Esophagus mucosa (tissue), 1 donor: ENCODE results near the gene CBX4. TPM values are rescaled to one million over a fixed set of nuclear protein-coding genes. Genes with fewer than 3 reads are reported as not detected.

ENCODE experiments used
- ATAC-seq: fragments of 200-7000 bp; cut with Tn5 transposase; one replicate; pipeline ENCODE4 v1.9.1; 2020
- total RNA-seq: library from RNA; stranded (reverse); gene quantifications from one replicate; pipeline ENCODE4 v1.2.4, GENCODE V29; 2023
- donor health status: DM: yes; HTN: yes; CAD: no.

The CBX4 gene
- 25.2 TPM for total RNA-seq

DNA sequence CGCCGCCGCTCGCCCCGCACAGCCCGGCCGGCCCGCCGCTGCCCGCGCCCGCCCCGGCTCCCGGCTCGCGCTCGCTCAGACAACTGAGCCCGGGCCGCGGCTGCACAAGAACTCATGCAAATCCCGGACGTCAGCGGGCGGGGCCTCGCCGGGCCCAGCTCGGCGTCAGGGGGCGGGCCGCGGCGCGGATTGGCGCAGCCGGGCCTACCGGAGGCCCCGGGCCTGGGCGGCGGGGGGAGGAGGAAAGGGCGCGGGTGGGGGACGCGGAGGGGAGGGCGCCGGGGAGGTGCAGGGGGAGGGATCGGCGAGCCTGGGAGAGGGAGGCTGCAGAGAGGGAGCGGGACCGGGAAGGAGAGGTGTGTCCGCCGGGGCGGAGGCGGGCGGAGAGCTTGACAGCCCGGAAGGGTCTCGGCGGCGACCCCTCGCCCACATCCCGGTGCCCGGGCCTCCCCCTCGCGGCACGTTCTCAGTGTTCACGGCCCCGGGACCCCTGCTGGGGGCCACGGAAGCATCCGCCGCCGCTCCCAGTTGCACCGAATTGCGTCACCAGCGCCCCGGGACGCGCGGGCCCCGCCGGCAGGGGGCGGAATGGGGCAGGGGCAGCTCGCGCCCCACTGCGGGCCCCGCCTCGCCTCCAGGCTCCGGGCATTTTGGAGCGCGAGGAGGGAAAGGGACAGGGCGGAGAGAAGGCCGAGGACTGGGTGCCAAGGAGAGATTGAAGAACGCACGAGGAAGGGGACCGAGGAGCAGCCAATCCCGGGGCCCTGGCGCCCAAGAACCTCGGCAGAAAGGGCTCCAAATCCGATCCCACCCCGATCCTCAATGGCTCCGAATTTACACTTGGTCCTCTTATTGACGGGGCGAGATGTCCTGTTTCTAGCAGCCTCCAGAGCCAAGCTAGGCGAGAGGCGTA lies at the start of gene CBX4:
Gene CBX4 (minus strand): TSS at position 85 of the 913 bp plus-strand sequence. CDS start 189 bp downstream, outside the sequence.
- peak; percentile 74 for ATAC-seq

DNA sequence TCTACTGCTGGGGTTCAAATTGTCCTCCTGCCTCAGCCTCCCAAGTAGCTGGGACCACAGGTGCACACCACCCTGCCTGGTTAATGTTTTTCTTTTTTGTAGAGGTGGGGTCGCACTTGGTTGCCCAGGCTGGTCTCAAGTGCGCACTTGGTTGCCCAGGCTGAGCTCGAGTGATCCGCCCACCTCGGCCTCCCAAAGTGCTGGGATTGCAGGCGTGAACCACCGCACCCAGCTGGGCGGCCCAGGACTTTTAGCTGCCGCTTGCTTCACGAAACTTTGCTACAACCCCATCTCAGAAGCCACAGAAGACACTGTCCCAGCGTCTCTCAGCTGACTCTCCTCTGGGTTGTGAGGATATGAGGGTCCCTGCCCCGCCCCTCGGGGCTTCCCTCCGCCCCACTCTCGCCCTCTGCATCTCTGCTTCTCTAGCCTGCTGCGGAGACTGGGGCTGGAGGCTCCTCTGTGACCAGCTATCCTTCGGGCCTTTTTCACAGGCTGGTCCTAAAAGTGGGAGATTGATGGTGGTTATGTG lies 48.8 kb upstream of the CBX4 start:
- no peak for ATAC-seq

DNA sequence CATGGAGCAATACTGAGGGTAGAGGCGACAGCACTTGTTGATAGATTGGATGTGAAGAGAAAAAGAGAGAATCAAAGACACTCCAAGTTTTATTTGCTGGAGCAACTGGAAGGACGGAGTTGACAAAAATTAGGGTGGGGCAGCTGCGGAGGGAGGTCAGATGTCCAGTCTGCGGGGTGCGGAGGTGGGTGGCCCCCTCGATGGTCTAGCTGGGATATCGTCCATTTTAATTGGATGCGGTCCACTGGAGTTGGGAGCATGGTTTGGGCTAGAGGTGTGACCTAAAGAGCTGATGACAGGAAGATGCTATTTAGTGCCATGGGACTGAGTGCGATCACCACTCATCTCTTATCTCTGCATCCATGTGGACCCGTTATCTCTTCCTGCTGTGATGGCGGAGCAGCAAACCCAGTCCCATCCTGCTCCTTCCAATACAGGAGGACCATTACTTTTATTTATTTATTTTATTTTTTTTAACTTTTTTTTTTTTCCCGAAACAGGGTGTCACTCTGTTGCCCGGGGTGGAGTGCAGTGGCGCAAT lies 48.3 kb upstream of the CBX4 start:
- no peak for ATAC-seq

DNA sequence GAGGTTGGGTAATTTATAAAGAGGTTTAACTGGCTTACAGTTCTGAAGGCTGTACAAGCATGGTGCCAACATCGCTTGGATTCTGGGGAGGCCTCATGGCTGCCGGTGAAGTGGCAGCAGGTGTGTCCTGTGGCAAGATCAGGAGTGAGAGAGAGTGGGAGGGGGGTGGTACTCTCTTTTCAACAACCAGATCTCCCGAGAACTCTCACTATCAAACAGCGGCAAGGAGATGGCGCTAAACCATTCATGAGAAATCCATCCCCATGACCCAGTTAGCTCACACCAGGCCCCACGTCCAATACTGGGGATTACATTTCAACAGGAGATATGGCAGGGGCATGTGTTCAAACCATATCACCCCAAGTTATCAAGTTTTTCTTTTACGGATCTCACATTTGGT lies 44.0 kb upstream of the CBX4 start:
- ATAC-seq, result no peak

DNA sequence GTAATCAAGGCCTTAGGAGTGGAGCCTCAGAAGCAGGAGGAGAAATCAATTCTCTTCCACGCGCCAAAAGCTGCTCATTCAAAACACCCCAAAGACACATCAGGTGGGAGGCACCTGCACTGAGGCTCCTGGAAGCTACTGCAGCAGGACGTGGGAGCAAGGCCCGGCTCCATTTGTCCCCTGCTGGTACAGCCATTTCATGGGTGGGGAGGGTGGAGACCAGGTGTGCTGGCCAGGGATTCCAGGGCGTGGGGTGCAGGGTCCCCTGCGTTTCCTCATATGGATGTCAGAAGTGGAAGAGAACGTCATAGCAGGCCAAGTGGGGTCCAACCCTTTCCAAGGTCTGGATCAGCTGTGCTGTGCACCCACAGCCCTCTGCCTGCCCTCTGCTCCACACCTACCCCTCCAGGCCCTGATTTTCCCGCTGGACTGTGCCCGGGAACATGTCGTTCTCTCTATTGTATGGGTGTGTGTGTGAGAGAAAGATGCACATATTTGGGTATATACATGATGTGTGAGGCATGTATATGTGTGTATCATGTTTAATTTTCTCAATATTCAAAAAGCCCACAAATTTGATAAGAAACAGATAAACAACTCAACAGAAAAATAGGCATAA lies 39.2 kb upstream of the CBX4 start:
- no peak for ATAC-seq

DNA sequence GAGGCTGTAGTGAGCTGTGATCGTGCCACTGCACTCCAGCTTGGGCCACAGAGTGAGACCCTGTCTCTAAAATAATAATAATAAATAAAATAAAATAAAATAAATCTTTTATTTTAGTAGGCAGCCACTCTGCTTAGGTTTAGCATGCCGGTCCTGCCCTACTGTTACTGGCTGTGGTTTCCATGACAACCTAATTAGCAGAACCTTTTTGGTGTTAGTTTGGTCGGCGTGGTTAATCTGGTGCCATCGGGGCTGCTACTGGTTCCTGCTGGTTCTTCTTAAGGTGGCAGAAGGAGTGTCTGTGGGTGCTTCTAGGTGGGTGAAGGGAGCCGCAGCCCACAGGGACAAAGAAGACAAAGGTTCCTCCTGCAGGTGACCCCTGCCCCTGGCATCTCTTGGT lies 37.8 kb upstream of the CBX4 start:
- no peak for ATAC-seq

DNA sequence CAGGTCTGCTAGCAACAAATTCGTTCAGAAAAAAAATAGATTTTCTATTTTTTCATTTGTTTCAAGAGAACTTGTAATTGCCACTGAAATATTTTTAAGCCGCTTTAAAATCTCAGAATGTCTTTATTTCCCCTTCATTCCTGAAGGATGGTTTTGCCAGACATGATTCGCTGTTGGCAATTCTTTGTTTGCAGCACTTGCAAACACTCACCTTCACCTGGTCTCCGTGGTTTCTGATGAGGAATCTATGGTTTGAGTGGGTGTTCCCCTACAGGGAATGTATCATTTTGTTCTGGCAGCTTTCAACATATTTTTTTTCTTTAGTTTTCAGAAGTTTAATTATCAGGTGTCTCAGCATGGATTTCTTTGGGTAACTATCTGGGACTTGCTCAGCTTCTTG lies 36.3 kb upstream of the CBX4 start:
- ATAC-seq, result no peak

DNA sequence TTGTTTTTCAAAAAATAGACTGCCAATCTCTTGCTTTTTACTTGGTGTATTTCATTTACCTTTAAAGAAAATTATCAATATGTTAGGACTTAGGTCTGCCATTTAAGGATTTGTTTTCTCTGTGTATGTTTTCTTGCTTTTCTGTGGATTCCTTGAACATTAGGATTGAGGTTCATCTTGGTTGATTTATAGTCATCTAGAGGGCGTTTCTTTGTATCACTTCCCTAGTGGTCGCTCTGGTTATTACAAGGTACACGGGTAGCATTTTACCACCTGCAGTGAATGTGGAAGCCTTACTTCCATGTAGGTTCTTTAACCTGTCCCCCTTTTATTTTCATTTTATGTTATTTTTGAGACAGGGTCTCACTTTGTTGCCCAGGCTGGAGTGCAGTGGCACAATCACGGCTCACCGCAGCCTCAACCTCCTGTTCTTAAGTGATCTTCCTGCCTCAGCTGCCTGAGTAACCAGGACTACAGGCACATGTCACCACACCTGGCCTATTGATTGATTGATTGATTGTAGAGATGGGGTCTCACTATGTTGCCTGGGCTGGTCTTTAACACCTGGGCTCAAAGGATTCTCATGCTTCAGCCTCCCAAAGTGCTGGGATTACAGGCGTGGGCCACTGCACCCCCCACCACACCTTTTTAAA lies 35.2 kb upstream of the CBX4 start:
- peak; percentile 50 for ATAC-seq

DNA sequence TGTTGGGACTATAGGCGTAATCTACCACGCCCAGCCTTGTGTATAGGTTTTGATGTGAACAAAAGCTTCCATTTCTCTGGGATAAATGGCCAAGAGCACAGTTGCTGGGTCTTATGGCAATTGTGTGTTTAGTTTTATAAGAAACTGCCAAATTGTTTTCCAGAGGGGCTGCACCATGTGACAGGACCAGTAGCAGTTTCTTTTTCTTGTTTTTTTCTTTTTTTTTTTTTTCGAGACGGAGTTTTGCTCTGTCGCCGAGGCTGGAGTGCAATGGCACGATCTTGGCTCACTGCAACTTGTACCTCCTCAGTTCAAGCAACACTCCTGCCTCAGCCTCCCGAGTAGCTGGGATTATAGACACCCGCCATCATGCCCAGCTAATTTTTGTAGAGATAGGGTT lies 34.3 kb upstream of the CBX4 start:
- ATAC-seq, result no peak

DNA sequence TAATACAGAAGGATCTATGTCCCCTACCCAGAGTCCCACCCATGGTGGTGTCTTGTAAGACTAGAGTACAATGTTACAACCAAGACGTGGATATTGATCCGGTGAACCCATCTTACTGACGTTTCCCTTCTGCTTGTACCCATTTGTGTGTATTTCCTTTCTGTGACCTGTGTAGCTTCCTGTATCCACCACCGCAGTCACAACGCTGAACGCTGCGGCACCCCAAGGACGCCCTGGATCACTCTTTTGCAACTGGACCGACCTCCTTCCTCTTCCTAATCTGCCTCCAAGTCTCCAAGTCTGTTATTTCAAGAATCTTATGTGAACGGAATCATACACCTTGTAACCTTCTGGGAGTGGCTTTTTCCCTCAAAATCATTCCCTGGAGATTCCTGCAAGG lies 33.5 kb upstream of the CBX4 start:
- ATAC-seq, result no peak

DNA sequence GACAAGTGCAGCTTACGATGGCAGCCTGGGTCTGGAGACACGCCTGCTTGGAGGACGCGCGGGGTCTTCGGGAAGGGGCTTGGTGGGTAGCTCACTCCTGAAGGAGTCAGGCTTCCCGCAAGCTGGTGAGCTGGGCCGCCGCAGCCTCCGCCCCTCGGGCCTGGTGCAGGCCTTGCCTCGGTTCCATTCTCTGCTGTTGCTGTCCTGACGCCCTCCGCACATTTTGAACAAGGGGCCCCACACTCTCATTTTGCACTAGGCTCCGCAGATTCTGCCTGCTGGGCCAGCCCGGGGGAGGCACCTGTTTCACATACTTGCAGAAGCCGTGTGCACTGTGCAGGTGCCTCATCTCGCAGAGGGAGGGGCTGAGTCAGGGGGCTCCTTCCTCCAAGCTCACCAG lies 31.9 kb upstream of the CBX4 start:
- peak; percentile 9 for ATAC-seq

DNA sequence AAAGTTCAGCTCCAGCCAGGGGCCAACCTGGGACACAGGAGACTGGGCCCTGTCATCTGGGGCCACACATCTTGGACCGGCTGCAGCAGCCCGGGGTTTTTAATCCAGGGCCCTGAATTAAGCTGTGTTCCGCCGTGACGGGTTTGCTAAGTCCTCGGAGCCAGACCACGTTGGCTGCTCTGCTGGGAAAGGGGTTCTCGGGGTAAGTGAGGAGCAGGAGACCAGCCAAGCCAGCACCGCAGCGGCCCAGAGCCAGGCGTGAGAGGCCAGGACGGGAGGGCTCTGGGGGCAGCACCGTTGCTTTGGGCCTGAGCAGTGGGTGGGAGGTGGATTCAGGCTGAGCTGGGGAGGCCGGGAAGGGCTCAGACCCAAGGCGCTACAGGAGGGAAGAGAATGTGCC lies 31.3 kb upstream of the CBX4 start:
- ATAC-seq, result no peak

DNA sequence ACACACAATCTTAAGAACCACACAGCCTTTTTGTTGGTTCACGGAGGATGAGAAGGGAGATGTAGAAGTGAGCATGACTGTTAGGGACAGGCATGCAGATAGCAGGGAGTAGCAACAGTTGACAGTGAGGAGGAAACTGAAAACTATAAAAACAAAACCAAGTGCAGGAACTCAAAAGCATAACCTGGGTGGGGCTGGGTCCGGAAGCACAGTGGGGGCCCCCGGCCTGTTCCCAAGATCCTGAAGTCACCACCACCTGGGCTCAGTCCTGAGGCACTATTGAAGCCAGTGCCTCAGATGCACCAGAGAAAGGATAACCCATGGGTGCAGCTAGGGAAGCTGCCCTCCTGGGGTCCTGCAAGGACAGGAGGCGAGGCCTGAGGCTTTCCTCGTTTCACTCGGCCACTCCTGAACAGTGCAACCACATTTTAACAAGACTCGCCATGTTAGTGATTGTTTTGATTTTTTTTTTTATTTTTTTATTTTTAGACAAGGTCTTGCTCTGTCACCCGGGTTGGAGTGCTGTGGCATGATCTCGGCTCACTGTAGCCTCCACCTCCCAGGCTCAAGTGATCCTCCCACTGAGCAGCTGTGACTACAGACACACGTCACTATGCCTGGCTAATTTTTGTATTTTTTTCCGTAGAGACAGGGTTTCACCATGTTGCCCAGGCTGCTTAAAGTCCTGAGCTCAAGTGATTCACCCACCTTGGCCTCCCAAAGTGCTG lies 27.7 kb upstream of the CBX4 start:
- ATAC-seq, result no peak

DNA sequence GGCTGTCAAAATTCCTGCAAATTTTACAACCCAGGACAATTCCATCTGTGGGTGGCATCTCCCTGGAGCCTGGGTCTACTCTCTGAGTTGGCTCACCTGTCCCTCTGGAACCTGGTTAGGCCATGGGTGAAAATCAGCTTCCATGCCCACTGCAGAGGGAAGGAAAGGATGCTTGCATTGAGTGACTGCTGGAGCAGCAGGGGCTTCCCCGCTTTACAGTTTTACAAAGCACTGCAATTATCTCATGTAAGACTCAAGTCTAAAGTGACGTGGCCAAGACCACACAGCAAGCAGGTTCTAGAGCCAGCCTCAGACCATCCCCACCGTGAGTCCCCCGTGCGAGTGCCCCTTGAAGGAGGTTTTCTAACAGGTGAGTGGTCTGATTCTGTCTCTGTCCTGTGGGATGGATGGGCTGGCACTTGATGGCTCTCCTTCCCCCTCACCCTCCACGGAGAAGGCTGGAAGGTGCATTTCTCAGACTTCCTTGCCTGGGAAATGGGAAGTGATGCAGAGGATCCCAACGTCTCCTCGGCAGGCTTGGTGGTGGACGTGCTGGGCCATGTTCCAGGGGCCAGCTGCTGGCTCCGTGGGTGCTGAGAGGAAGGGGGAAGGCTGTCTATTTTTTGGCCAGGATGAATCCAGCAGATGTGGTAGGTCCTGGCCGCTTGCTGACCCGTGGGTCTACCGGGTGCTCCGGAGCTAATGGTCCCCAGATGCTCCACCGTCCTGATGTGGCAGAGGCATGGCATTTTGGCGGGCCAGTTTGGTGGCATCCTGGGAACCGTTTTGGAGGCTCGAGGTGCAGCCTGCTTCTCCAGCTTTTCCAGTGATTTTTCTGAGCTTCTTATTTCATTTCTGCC lies 26.3 kb upstream of the CBX4 start:
- no peak for ATAC-seq

DNA sequence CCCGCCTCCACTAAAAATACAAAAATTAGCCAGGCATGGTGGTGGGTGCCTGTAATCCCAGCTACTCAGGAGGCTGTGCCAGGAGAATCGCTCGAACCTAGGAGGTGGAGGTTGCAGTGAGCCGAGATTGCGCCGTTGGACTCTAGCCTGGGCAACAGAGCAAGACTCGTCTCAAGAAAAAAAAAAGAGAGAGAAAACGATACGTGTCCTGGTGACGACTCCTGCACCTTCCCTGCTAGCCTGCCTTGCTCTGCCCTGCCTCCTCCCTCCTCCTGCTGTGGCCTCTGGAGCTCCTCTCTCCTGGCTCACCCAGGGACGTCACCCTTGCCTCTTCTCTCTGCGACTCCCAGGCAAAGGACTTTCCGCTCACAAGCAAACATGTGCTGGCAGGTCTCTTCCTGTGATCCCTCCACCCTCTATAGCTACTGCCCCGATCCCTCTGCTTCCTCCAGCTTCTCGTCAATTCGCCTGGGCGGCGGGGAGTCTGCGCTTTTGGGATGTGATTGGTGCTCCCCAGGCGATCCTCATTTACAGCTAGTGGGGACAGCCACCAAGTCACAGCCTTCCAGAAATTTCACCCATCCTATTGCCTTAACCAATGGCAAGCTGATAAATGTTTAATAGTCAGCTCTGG lies 25.5 kb upstream of the CBX4 start:
- ATAC-seq, result peak; percentile 43

DNA sequence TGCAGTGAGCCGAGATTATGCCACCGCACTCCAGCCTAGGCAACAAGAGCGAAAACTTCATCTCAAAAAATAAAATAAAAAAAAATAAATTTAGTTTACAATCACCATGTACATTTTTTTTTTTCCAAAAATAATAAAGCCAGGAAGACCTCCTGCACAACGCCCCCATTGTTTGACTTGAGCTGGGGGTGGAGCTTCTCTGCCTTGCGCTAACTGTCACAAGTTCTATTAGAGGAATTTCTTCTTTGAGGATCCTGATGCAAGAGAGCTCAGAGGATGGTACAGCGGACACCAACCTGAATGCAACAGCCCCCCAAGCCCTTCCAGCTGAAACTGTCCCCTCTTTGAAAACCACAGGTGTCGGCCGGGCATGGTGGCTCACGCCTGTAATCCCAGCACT lies 24.9 kb upstream of the CBX4 start:
- ATAC-seq, result no peak

DNA sequence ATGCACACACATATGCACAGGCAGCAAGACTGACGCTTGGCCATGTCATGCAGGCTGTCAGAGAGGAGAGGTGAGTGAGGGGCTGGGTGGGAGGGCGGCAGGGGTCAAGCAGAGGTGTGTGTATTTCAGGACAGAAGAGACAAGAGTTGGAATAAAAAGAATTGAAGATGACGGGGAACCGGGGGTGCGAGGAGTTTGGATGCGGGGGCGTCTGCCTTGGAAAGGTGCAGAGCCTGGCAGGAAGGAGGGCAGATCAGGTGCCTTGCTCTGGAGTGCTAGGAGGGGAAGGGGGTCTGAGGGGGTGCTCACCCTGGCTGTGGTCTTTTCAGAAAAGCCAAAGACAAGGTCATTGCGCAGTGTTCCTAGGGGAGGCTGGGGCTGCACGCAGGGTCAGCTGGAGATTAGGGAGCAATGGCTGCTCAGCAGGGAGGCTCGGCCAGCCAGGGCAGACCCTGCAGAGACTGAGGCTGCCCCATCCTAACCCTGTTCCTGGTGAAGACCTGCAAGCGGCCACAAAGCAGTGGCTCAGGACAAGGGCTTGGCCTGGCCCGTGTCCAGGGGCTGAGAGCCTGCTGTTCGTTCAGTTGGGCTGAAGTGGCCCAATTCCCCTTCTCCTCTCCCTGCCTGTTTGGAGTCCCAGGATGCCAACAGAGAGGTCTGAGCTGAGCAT lies 23.7 kb upstream of the CBX4 start:
- ATAC-seq, result no peak

DNA sequence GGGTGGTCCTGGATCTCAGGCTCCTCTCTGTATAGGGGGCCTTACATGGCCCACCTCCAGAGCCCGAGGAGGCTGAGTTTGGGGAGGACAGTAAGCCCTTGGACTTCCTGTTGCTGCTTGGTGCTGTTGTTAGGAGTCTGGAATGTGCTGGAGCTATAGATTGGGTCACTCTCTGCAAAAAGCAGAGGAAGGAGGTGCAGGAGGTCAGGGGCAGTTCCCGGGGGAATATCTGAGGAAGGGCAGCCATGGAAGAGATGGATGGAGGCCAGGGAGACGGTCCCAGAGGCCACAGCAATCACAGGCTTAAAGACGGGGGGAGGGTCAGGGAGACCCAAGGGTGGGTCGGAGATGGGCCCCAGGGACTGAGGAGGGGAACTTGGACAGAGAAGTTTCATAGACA lies 23.0 kb upstream of the CBX4 start:
- ATAC-seq, result no peak

DNA sequence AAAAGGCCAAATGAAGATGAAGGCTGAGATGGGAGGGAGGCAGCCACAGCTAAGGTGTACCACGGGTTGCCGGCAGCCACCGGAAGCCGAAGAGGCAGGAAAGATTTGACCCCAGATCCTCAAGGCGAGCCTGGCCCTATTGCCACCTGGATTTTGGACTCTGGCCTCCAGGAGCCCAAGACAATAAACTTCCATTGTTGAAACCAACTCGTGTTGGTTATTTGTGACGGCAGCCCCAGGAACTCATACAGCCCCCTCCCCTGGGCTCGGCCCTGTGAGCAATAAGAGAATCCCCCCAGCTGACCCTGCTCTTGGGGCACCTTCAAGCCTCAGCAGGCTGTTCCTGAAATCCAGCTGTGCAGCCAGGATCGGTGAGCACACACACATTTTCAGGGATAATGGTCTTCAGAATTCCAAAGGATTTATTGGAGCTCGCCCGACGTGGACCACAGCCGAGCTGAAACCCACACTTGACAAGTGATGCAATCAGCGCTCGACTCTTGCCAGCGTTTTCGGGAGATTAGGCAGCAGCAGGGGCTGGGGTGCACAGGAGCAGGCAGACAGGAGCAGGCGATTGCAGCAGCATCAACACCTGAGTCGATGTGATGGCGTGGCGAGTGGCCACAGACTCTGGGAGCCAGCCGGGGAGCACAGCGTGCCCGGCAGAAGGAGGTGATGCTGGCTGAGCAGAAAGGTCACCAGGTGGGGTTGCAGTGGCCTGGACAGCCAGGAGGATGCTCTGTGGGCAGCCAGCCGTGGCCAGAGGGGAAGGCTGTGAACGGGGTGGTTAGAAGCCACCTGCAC lies 22.4 kb upstream of the CBX4 start:
- ATAC-seq, result no peak
